NCI-H774 (cell line): ENCODE measurements around the gene UTP14C.
"Not testable (repeated sequence)": the region's sequence is repeated elsewhere in the genome, so short reads cannot be mapped to it uniquely, and the experiment has no call there.

Source experiments
- DNase-seq: peaks from one replicate; lab custom pipeline; 2025; lab: John Stamatoyannopoulos, UW

The UTP14C gene

DNA sequence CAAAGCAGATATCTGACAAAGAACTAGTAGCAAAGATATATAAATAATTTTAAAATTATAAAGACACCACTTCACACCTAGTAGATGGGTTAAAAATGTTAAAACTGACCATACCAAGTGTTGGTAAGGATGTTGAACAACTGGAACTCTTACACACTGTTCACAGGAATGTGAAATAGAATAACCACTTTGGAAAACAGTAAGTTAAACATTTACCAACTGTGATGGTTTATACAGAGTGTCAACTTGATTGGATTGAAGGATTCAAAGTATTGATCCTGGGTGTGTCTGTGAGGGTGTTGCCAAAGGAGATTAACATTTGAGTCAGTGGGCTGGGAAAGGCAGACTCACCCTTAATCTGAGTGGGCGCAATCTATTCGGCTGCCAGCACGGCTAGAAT lies 19.2 kb downstream of the UTP14C start:
- no peak for DNase-seq

DNA sequence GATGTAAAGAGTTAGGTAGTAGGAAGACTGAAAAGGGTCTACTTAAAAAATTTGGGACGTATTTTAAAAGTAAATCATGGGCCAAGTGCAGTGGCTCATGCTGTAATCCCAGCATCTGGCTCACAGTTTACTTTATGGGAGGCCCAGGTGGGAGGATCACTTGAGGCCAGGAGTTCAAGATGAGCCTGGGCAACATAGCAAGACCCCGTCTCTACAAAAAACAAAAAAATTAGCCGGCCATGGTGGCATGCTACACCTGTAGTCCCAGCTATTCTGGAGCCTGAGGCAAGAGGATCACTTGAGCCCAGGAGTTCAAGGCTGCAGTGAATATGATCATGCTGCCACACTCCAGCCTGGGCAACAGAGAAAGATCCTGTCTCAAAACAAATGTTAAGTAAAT lies 23.0 kb downstream of the UTP14C start:
- DNase-seq = no peak

DNA sequence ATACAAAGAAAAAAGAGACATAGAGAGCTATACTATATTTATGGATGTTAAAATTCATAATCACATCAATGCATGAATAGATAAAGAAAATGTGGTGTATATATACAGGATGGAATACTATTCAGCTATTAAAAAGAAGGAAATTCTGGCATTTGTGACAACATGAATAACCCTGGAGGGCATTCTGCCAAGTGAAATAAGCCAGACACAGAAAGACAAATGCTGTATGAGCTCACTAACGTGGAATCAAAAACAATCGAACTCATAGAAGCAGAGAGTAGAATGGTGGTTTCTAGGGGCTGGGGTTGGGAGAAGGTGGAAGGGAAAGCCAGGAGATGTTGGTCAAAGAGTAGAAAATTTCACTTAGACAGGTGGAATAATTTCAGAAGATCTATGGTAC lies 24.0 kb downstream of the UTP14C start:
- DNase-seq = no peak

DNA sequence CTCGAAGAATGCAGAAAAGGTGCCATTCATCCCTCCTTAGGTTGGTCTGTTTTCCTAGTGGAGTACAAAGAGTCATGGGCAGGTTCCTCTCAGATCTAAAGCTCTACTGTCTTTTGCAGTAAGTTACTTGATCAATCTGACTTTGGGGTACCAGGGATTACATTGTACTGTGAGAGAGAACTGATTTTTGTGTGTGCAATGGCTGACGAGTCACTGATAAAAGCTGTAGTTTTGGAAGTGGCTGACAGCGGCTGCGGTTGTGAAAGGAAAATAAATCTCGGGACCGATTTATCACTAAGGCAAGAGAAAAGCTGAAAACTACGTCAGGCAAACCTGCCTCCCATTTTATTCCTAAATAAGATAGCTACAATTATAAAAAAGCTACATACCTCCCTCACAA lies 26.9 kb downstream of the UTP14C start:
- DNase-seq = no peak

DNA sequence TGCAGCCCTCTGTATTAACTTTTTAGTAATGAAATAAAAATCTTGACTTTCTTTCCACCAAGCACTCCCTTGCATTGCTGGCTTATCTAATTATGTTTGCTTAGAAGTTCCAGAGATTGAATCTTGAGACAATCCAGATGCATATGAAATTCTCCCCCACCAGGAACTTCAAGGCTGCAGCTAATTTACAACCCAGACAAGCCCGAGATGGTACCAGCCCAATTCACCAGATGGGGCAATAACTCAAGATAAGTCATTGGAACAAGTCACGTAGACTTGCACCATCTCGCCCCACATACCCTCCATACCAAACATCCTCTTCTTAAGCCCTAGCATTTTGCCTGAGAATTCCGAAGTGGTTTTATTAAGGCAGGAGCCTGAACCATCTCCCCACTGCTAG lies 29.0 kb downstream of the UTP14C start:
- no peak for DNase-seq

DNA sequence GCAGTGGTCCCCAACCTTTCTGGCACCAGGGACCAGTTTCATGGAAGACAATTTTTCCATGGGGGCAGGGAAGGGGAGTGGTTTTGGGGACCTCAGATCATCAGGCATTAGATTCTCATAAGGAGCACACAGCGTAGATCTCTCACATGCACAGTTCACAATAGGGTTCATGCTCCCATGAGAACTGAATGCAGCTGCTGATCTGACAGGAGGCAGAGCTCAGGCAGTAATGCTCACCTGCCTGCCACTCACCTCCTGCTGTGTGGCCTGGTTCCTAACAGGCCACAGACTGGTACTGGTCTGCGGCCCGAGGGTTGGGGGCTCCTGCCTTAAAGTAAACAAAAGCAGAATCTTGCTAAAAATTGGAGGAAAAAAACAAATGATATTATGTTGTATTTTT lies 36.6 kb downstream of the UTP14C start:
- not testable (repeated sequence) for DNase-seq

DNA sequence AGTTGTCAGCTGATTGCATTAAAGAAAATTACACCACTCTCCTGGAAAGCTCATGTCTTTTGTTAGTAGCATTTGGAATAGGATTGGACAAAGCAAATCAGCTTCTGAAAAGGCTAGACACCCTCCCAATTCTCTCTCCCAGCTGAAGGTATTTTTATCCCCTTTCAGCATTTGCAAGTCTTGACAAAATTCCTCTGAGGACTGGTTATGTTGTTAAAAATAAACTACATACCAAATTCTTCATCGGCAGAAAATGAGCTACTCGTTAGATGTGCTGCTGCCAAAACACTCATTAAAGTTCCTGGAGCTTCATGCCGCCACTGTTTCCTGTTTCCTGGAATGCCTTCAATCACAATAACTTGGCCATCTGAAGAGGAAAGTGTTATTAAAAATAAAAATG lies 37.1 kb downstream of the UTP14C start:
- no peak for DNase-seq

DNA sequence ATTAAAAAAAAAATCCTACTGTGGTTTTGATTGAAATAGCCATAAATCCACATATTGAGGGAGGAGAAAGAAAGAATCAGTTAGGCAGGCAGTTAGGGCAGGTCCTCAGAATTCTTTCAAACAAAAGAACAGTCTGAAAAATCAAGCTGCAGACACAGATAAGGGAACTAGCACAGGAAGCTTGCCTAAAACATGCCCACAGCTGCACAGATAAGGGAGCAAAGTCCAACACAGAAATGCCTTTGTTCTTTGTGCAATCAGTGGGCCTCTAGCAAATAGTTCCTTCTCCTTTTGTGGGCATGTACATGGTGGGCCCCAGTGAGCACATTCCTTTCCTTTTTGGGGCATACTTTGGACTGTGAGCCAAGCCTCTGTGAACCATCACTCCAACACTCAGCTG lies 42.7 kb downstream of the UTP14C start:
- DNase-seq = no peak

DNA sequence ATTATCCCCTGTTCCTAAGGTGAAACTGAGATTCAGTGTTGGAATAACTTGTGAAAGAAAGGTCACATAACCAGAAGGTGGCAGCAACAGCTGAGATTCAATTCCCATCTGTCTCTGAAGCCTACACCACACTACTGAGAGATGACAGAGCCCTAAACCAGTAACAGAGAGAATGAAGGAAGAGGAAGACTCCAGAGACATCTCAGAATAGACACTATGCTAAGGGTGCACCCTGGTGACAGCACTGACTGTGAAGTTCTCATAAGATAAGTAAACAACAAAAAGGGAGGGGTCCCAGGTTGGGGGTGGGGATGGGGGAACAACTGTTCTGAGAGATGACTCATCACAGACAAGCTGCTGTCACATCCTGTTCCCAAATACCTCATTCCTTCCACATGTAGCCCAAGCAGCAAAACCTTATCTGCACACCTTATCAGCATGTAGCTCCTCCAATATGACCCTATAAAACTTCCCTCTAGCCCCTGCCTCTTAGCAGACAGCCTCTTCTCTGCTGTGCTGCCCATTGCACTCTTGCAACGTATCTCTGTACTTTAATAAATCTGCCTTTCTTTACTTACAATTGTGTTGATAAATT lies 46.5 kb downstream of the UTP14C start:
- no peak for DNase-seq
